NCI-H345 (cell line): ENCODE results near the gene AMDHD2.

Experiments used
- DNase-seq: peaks from one replicate; lab custom pipeline; 2025; lab: John Stamatoyannopoulos, UW

Gene AMDHD2

GRCh38 chr16:2482708-2483534, 37.2 kb upstream of the AMDHD2 start:
- peak; percentile 14 for DNase-seq

DNA sequence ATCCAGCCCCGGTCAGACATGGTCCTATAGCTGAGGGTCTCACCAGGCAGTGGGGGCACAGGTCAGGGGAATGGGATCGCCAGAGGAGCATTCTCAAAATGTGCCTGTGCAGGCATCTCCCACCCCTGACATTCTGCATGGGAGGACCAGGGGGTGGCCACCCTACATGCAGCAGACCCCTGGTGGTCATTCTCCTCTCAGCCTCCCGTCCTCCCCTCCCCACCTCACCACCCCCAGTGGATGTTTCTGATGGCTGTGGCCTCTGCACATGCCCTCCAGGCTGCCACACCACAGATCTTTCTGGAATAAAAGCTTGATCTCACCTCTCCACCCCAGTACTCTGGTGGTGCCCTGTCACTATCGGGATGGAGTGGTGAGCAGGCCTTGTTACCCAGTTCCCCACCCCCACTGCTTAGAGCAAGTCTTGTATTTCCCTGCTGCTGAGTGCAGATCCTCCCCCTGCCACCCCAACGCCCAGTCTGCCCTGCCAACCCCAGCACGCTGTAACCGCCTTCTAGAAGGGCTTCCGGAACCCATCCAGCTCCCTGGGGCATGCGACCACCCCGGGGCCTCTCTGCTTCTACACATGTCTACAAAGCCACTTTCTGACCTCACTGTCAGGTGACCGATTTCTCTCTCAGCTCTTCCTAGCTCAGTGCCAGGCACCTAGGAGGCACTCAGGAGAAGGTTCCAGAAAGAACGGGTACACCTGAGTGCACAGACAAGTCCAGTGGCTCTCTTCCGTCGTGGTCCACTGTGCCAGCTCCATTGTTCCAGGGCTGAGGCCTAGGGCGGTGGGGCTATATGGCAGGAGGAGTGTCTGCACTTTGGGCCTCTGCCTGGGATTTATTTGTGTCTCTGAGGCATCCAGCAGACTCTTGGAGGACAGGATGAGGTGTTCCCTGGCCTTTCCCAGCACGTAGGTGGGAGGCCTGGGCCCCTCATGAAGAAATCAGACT, 36.0 kb upstream of the AMDHD2 start:
- DNase-seq: no peak

- no peak for DNase-seq
These were observed 35.2 kb upstream of the AMDHD2 start for GRCh38 chr16:2484898-2485508.

DNA sequence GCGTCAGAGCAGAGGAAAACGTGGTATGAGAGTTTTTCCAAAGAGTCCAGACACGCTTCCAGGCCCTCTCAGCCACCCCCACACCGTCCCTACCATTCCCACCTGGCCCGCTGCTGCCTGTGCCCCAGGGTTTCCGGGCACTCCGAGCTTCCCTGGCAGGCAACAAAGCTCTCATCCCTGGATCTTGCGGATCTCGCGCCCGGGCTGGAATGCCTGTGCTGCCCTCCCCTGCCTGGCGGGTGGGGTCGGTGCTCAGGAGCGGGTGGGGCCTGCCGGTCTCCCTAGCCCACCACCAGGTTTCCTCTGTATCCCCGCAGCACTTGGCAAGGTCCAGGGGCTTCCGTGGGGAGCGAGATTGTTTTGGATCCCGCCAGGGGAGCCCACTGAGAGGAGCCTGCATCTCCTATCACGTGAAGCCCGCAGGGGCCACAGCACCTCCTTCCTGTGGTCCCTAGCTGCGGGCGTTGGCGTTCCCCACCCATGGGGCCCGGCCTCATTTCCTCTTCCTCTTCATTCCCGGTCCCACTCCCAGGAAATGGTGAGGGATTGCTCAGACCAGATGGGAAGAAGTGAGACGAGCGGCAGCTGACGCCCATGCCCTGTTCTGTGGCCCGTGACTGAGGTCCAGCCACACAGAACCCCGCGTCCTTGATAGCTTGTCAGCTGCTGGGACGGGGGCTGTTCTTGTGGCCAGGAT, 34.2 kb upstream of the AMDHD2 start:
- DNase-seq: no peak

- peak; percentile 14 for DNase-seq
These were observed 33.3 kb upstream of the AMDHD2 start for GRCh38 chr16:2486645-2487516.

DNA sequence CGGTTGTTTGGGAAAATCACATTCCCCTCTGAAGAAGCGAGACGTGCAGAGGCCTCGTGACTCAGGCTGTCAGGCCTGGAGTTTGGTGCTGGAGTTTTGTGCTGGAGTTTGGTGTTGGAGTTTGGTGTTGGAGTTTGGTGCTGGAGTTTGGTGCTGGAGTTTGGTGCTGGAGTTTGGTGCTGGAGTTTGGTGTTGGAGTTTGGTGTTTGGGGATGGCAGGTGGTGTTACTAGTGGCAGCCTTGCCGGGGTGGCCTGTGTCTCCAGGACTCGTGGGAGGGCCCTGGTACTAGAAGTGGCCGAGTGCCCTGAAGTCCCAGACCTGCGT, 32.7 kb upstream of the AMDHD2 start:
- no peak for DNase-seq

DNA sequence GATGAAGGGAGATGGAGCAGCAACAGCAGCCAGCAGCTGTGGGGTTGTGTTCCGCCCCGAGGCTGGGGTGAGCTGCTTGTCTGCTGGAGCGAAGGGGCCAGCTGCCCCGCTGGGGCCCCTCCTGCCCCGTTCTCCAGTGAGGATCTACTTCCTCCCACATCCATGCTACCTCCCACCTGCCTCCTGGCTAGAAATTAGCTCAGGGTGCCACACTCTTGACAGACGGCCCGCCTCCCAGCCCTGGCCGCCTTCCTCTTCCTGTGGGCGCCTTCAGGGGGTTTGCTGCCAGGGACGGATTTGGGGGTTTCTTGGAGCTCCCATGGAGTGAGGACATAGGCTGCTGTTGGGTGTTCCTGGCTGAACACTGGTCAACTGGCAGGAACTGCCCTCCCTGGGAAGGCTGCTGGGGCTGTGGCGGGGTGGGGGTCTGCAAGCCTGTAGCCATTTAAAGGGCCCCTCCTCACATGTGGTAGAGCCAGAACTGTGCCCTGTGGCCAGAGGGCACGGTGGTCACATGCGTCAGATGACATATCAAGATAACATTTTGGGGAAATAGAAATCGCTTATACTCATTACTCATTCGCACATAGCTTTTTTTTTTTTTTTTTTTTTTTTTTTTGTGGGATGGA, 32.2 kb upstream of the AMDHD2 start:
- no peak for DNase-seq

DNA sequence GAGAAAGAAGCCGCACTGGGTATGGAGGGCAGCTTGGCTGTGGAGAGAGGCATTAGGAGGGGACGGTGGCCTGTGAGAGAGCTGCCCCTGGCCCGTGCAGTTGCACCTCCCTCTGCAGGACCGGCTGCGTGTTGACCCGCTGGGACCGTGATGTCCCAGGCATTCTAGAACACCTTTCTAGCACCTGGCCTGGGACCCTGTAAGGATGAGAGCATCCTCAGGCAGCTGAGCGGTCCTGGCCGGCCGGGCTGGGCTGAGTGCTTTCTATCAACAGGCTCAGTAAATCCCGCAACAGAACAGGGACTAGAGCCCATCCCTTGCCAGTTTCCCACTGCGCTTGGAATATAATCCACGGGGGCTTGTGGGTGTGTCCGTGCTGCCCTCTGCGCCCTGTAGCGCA, 30.6 kb upstream of the AMDHD2 start:
- DNase-seq: no peak

DNA sequence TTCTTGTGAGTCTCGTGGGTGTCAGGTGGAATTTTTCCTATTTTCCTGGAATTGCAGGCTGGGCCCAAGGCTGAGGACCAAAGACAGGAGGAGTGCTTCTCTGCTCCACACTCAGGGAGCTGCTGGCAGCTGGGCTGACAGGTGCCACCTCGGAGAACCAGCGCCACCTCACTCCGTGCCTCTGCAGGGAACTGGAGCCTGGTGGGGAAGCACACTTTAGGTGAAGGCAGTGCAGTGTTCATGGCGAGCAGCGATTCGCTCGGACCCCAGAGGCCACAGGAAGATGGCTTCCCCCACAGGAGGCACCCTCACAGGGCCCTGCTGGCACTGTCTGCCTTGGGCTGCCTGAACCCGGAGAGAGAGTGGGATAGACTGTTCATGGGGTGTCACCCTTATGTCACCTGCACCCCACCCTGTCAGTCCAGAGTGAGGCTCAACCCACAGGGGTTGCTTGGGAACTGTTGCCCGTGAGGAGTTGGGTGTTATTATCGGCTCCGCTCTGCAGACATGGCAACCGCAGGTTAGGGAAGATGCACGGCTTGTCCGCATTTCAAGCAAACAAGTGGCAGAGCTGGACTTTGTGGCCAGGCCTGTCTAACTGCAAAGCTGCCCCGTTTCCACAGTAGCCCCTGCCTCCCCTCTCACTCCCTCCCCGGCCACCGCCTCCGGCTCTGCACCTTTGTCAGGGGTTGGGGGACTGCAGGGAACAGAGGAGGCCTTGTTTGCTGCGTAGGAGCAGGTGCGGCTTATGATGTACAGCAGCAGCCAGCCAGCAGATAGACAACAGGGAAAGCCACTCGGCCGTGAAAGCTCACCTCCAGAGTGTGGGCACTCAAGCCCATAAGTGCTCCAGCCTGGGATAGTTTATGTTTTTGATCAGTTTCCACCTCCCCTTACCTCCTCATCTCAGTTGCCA, 29.7 kb upstream of the AMDHD2 start:
- peak; percentile 81 for DNase-seq

DNA sequence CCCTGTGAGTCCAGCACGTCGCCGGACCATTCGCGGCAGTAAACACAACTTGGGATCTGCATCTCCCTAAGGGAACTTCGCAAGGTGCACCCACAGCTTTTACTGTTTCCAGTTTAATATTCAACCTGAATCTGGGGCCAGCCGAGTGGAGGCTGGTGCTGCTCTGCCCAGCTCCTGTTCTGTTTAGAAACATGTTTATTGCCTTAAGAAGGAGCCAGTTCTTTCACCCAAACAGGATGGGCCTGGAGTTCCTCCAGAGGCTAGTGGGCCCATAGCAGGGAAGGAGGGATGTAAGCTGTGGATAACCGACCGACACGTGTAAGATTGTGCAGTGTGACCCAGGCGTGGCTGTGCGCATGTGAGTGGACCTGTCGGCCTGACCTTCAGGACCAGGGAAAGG, 27.9 kb upstream of the AMDHD2 start:
- DNase-seq: no peak

DNA sequence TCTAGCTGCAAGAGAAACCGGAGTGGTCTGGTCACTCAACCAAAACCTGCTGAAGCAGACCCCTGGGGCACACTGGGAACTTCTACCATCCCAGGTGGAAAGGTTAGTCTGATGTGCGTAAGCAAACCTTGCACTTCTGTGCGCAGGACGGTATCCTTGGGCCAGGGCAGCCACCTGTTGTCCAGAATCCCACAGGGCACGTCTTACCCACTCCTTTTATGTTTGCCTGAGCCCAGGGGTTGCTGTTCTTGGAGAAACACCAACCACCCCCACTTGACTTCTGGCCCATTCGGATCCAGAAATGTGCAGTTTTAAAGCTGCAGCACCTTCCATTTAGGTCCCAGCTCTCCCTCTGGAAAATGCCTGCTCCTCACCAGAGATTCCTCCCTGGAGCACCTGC, 26.6 kb upstream of the AMDHD2 start:
- DNase-seq: no peak

DNA sequence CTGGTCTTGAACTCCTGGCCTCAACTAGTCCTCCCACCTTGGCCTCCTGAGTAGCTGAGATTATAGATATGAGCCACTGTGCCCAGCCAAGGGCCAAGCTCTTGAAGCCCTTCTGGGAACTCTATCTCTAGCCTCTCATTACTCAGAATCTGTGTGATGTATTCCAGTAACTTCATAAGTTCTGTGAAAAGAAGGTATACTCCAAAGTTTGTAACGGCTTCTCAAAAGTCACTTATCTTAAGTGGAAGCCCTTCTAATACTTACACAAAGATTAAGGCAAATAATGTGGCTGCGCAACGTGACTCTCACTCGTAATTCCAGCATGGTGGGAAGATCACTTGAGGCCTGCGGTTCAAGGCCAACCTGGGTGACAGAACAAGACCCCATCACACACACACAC, 25.6 kb upstream of the AMDHD2 start:
- no peak for DNase-seq

GRCh38 chr16:2495041-2495440, 25.1 kb upstream of the AMDHD2 start:
- DNase-seq: no peak

DNA sequence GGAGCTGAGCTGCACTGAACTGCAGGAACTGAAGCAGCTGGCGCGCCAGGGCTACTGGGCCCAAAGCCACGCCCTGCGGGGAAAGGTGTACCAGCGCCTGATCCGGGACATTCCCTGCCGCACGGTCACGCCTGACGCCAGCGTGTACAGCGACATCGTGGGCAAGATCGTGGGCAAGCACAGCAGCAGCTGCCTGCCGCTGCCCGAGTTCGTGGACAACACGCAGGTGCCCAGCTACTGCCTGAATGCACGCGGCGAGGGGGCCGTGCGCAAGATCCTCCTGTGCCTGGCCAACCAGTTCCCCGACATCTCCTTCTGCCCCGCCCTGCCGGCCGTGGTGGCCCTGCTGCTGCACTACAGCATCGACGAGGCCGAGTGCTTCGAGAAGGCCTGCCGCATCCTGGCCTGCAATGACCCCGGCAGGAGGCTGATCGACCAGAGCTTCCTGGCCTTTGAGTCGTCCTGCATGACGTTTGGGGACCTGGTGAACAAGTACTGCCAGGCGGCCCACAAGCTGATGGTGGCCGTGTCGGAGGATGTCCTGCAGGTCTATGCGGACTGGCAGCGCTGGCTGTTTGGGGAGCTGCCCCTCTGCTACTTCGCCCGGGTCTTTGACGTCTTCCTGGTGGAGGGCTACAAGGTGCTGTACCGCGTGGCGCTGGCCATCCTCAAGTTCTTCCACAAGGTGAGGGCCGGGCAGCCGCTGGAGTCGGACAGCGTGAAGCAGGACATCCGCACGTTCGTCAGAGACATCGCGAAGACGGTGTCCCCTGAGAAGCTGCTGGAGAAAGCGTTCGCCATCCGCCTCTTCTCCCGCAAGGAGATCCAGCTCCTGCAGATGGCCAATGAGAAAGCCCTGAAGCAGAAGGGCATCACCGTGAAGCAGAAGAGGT, 23.7 kb upstream of the AMDHD2 start:
- DNase-seq: no peak

DNA sequence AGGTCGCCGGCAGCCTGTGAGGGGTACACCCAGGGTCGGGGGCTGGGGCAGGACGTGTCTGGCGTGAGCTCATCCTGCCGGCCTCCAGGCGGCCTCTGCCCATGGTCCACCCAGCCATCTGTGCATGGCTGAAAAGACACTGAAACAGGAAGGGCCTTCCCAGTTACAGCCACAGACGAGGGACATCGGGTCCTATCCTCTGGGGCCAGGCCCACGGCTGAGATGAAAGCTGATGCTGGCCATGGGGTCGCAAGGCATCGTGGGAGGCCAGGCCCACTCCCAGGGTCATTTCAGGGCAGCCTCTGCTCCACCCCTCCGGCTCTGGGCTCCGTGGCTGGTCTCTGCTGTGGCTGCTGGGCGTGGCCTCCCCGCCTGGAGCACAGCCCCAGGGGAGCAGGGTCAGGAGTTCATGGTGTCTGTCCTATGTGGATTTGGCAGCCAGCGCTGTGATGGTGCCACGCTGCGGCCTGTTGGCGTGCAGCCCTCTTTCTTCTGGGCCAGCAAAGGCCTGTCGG, 23.0 kb upstream of the AMDHD2 start:
- DNase-seq: no peak

DNA sequence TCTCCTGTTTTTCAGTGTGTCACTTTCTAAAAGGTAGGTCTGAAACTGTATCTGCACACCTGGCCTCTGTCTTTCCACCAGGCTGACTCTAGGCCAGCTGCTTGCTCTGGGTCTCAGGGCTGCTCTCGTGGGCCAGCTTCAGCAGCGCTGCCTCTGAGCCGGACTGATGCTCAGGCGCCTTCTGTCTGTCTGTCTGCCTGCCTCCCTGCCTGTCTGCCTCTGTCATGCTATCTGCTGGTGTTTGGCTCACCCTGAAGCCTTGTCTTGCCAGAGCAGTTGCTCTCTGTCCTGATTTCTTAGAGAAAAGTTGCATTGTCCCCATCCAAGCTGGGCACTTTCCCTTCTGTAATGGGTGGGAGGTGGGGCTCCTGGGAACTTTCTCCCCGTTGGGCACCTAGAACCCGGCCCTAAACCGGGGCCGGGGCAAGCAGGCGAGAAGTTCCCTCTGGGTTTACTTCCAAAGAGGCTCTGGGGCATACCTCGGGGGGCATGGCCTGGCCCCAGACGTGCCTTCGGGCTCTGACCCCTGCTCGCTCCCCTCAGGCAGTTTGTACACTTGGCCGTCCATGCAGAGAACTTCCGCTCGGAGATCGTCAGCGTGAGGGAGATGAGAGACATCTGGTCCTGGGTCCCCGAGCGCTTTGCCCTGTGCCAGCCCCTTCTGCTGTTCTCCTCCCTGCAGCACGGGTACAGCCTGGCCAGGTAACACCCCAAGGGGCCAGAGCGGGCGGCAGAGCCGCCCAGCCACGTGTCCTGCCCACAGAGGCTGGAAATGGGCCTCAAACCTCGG, 22.3 kb upstream of the AMDHD2 start:
- no peak for DNase-seq

- DNase-seq: no peak
These were observed 21.5 kb upstream of the AMDHD2 start for GRCh38 chr16:2498531-2499253.
